Measurements from ENCODE around the gene NOL7.

The NOL7 gene

GRCh38 chr6:13649393-13649792 is 34.3 kb downstream of the NOL7 start:
- Histone ChIP-seq H3K4me1 (ENCODE audit: control insufficient read depth, insufficient read depth, low read depth, low read length) (no peaks in the 10 kb centered on the region), H2AK5ac (ENCODE audit: low read length, severe bottlenecking) (no peak overlapping the region), H3K14ac (ENCODE audit: low read length in 2 of 2) (no peak overlapping the region), H3K4me2 (ENCODE audit: low read length, poor library complexity, severe bottlenecking) (no peak overlapping the region), H3K79me1 (replicated peaks; ENCODE audit: low read length, poor library complexity, severe bottlenecking) (peaks cover 18% of the 10 kb centered on the region), H2BK15ac (ENCODE audit: low read depth, poor library complexity, severe bottlenecking) (no peak overlapping the region), H3K4me3 (ENCODE audit: insufficient read depth in 1 of 2, low read depth in 1 of 2, low read length in 2 of 2) (no peak overlapping the region), H3K9me3 (ENCODE audit: control insufficient read depth, low read length) (no peaks in the 10 kb centered on the region), H4K8ac (ENCODE audit: low read length) (no peak overlapping the region), H3K9ac (ENCODE audit: low read length) (no peak overlapping the region), H2BK120ac (ENCODE audit: low read depth, low read length) (no peak overlapping the region), H2BK5ac (ENCODE audit: low read depth, low read length, poor library complexity, severe bottlenecking) (no peak overlapping the region), H4K91ac (ENCODE audit: low read length) (no peak overlapping the region), H3K27me3 (ENCODE audit: control insufficient read depth in 1 of 2, insufficient read depth in 1 of 2, low read length in 2 of 2) (no peaks in the 10 kb centered on the region), H2BK12ac (ENCODE audit: low read length in 2 of 2) (no peak overlapping the region), H3K23ac (ENCODE audit: low read length in 2 of 2) (no peak overlapping the region), H3K36me3 (ENCODE audit: control insufficient read depth in 1 of 2, insufficient read depth in 2 of 2, low read depth in 1 of 2, low read length in 2 of 2) (peaks cover 0 to 53% of the 10 kb centered on the region in 2 experiments), H3K18ac (ENCODE audit: low read depth in 1 of 2, low read length in 2 of 2) (no peak overlapping the region), H2AFZ (ENCODE audit: low read depth, low read length) (no peak overlapping the region), H3K27ac (ENCODE audit: low read length, poor library complexity, severe bottlenecking) (no peak overlapping the region), H3K4ac (ENCODE audit: low read depth in 1 of 2, low read length in 2 of 2) (no peak overlapping the region)
- DNase-seq: no peak
- WGBS: 97% methylated on average over 4 of the region's 4 CpGs

- Histone ChIP-seq H2BK5ac (ENCODE audit: low read depth, low read length, poor library complexity, severe bottlenecking) (no peak overlapping the region), H3K27ac (ENCODE audit: low read length, poor library complexity, severe bottlenecking) (no peak overlapping the region), H3K9me3 (ENCODE audit: control insufficient read depth, low read length) (no peaks in the 10 kb centered on the region), H3K23ac (ENCODE audit: low read length in 2 of 2) (no peak overlapping the region), H3K36me3 (ENCODE audit: control insufficient read depth in 1 of 2, insufficient read depth in 2 of 2, low read depth in 1 of 2, low read length in 2 of 2) (peaks cover 0 to 42% of the 10 kb centered on the region in 2 experiments), H3K79me1 (replicated peaks; ENCODE audit: low read length, poor library complexity, severe bottlenecking) (peaks cover 20% of the 10 kb centered on the region), H2BK15ac (ENCODE audit: low read depth, poor library complexity, severe bottlenecking) (no peak overlapping the region), H2AK5ac (ENCODE audit: low read length, severe bottlenecking) (no peak overlapping the region), H3K9ac (ENCODE audit: low read length) (peak overlapping the region; percentile 38), H3K14ac (ENCODE audit: low read length in 2 of 2) (no peak overlapping the region), H3K4me2 (ENCODE audit: low read length, poor library complexity, severe bottlenecking) (no peak overlapping the region), H2BK12ac (ENCODE audit: low read length in 2 of 2) (no peak overlapping the region), H3K4ac (ENCODE audit: low read depth in 1 of 2, low read length in 2 of 2) (no peak overlapping the region), H3K4me1 (ENCODE audit: control insufficient read depth, insufficient read depth, low read depth, low read length) (no peaks in the 10 kb centered on the region), H4K8ac (ENCODE audit: low read length) (no peak overlapping the region), H3K18ac (ENCODE audit: low read depth in 1 of 2, low read length in 2 of 2) (no peak overlapping the region), H4K91ac (ENCODE audit: low read length) (no peak overlapping the region), H2AFZ (ENCODE audit: low read depth, low read length) (no peak overlapping the region), H3K4me3 (ENCODE audit: insufficient read depth in 1 of 2, low read depth in 1 of 2, low read length in 2 of 2) (no peak overlapping the region), H2BK120ac (ENCODE audit: low read depth, low read length) (no peak overlapping the region), H3K27me3 (ENCODE audit: control insufficient read depth in 1 of 2, insufficient read depth in 1 of 2, low read length in 2 of 2) (no peaks in the 10 kb centered on the region)
- no CpG with 5 or more reads among the region's 2 CpGs for WGBS
- peak; percentile 50 for DNase-seq
Measured at GRCh38 chr6:13653296-13653695, 38.2 kb downstream of the NOL7 start.

GRCh38 chr6:13654496-13654895 is 39.4 kb downstream of the NOL7 start:
- Histone ChIP-seq H4K91ac (ENCODE audit: low read length) (no peak overlapping the region), H2BK15ac (ENCODE audit: low read depth, poor library complexity, severe bottlenecking) (no peak overlapping the region), H3K4me2 (ENCODE audit: low read length, poor library complexity, severe bottlenecking) (no peak overlapping the region), H3K23ac (ENCODE audit: low read length in 2 of 2) (no peak overlapping the region), H2BK120ac (ENCODE audit: low read depth, low read length) (no peak overlapping the region), H3K36me3 (ENCODE audit: control insufficient read depth in 1 of 2, insufficient read depth in 2 of 2, low read depth in 1 of 2, low read length in 2 of 2) (peaks cover 0 to 39% of the 10 kb centered on the region in 2 experiments), H3K9me3 (ENCODE audit: control insufficient read depth, low read length) (no peaks in the 10 kb centered on the region), H3K4ac (ENCODE audit: low read depth in 1 of 2, low read length in 2 of 2) (no peak overlapping the region), H4K8ac (ENCODE audit: low read length) (no peak overlapping the region), H3K9ac (ENCODE audit: low read length) (no peak overlapping the region), H2BK5ac (ENCODE audit: low read depth, low read length, poor library complexity, severe bottlenecking) (no peak overlapping the region), H3K27me3 (ENCODE audit: control insufficient read depth in 1 of 2, insufficient read depth in 1 of 2, low read length in 2 of 2) (no peaks in the 10 kb centered on the region), H3K14ac (ENCODE audit: low read length in 2 of 2) (no peak overlapping the region), H3K4me3 (ENCODE audit: insufficient read depth in 1 of 2, low read depth in 1 of 2, low read length in 2 of 2) (no peak overlapping the region), H2BK12ac (ENCODE audit: low read length in 2 of 2) (no peak overlapping the region), H3K79me1 (replicated peaks; ENCODE audit: low read length, poor library complexity, severe bottlenecking) (peaks cover 20% of the 10 kb centered on the region), H3K18ac (ENCODE audit: low read depth in 1 of 2, low read length in 2 of 2) (no peak overlapping the region), H3K27ac (ENCODE audit: low read length, poor library complexity, severe bottlenecking) (no peak overlapping the region), H2AFZ (ENCODE audit: low read depth, low read length) (no peak overlapping the region), H2AK5ac (ENCODE audit: low read length, severe bottlenecking) (no peak overlapping the region), H3K4me1 (ENCODE audit: control insufficient read depth, insufficient read depth, low read depth, low read length) (no peaks in the 10 kb centered on the region)
- DNase-seq: peak; percentile 37

GRCh38 chr6:13655700-13656099 is 40.6 kb downstream of the NOL7 start:
- no peak overlapping the region for H2BK12ac ChIP-seq (ENCODE audit: low read length in 2 of 2)
- H3K27ac ChIP-seq (ENCODE audit: low read length, poor library complexity, severe bottlenecking): no peak overlapping the region
- no CpG with 5 or more reads among the region's 1 CpG for WGBS
- no peak overlapping the region for H2AFZ ChIP-seq (ENCODE audit: low read depth, low read length)
- H3K4ac ChIP-seq (ENCODE audit: low read depth in 1 of 2, low read length in 2 of 2): no peak overlapping the region
- no peak overlapping the region for H2BK15ac ChIP-seq (ENCODE audit: low read depth, poor library complexity, severe bottlenecking)
- H2BK120ac ChIP-seq (ENCODE audit: low read depth, low read length): no peak overlapping the region
- no peak overlapping the region for H3K14ac ChIP-seq (ENCODE audit: low read length in 2 of 2)
- peaks cover 0 to 34% of the 10 kb centered on the region in 2 experiments for H3K36me3 ChIP-seq (ENCODE audit: control insufficient read depth in 1 of 2, insufficient read depth in 2 of 2, low read depth in 1 of 2, low read length in 2 of 2)
- no peak overlapping the region for H4K91ac ChIP-seq (ENCODE audit: low read length)
- peaks cover 2% of the 10 kb centered on the region for H3K4me1 ChIP-seq (ENCODE audit: control insufficient read depth, insufficient read depth, low read depth, low read length)
- no peak overlapping the region for H3K18ac ChIP-seq (ENCODE audit: low read depth in 1 of 2, low read length in 2 of 2)
- no peak for DNase-seq
- no peak overlapping the region for H4K8ac ChIP-seq (ENCODE audit: low read length)
- H3K79me1 ChIP-seq (replicated peaks; ENCODE audit: low read length, poor library complexity, severe bottlenecking): peaks cover 16% of the 10 kb centered on the region
- H2BK5ac ChIP-seq (ENCODE audit: low read depth, low read length, poor library complexity, severe bottlenecking): no peak overlapping the region
- H3K9me3 ChIP-seq (ENCODE audit: control insufficient read depth, low read length): no peaks in the 10 kb centered on the region
- H3K9ac ChIP-seq (ENCODE audit: low read length): no peak overlapping the region
- H3K4me2 ChIP-seq (ENCODE audit: low read length, poor library complexity, severe bottlenecking): no peak overlapping the region
- no peak overlapping the region for H3K4me3 ChIP-seq (ENCODE audit: insufficient read depth in 1 of 2, low read depth in 1 of 2, low read length in 2 of 2)
- H2AK5ac ChIP-seq (ENCODE audit: low read length, severe bottlenecking): no peak overlapping the region
- H3K27me3 ChIP-seq (ENCODE audit: control insufficient read depth in 1 of 2, insufficient read depth in 1 of 2, low read length in 2 of 2): no peaks in the 10 kb centered on the region
- H3K23ac ChIP-seq (ENCODE audit: low read length in 2 of 2): no peak overlapping the region
